GM18526 (cell line): ENCODE measurements around the gene TBC1D20.
A peak's percentile ranks its signal among the peaks of the same experiment; 100 is the strongest.

Source experiments
- POLR2A ChIP-seq: IDR thresholded peaks from 3 replicates; pipeline ENCODE4 v1.6.1; 2011; ENCODE audit not compliant: insufficient read length; ENCODE audit errors: extremely low read depth

The TBC1D20 gene, protein sequence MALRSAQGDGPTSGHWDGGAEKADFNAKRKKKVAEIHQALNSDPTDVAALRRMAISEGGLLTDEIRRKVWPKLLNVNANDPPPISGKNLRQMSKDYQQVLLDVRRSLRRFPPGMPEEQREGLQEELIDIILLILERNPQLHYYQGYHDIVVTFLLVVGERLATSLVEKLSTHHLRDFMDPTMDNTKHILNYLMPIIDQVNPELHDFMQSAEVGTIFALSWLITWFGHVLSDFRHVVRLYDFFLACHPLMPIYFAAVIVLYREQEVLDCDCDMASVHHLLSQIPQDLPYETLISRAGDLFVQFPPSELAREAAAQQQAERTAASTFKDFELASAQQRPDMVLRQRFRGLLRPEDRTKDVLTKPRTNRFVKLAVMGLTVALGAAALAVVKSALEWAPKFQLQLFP

DNA sequence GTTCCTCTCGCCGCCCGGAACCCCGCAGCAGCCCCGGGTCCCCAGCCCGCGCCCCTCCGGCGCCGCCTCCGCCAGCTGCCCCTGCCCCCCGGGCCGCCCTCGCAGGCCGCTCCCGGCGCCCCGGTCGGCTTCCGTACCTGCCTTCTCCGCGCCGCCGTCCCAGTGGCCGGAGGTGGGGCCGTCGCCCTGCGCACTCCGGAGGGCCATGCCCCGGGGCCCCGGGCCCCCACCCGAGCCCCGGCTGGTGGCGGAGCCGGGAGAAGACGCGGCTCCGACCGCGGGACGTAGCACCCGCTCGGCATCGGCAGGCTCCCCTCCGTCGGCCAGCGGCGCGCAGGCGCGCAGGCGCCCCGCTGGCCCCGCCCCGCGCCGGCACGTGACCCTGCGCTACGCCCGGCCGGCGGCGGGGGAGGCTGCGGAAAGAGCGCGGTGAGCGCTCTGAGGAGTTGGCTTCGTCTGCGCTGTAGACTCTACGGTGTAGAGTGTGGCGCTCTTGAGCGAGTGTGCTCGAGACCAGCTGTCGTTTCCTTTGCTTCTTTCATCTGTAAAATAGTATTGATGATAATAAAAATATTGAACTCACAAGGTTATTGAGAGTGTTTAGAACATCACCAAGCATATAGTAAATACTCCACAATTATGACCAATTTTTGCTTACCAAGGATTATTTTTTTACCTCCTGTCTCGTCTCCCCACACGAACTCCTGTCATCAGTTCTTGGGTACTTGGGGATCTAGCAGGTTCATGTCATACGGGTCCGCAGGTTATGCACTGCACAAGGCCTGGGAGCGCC is at the start of gene TBC1D20:
TSS of gene TBC1D20 (minus strand) at position 335 of the 793 bp plus-strand sequence. CDS start at position 207, 128 bp downstream.
- peak; percentile 81 for TF ChIP-seq POLR2A

DNA sequence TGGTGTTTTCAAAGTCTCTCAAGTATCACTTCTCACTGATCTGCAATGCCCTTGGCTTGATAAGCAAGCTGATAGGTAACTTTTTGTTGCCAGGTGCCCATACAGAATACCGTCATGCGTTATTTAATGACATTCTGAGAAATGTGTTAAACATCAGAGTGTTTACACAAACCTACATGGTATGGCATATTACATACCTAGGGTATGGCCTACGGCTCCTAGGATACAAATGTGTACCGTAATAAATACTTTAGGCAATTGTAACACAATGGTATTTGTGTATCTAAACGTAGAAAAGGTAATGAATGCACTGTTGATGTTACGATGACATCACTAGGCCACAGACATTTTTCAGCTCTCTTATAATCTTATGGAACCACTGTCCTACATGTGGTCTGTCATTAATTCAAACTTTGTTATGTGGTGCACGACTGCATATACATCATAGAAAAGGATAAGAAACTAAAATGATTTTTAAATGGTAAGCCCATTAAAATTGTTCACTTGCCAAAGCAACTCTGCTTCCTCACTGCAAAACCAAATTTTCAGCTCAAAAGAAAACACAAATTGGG is 45.5 kb upstream of the TBC1D20 start:
- TF ChIP-seq POLR2A: no peak

DNA sequence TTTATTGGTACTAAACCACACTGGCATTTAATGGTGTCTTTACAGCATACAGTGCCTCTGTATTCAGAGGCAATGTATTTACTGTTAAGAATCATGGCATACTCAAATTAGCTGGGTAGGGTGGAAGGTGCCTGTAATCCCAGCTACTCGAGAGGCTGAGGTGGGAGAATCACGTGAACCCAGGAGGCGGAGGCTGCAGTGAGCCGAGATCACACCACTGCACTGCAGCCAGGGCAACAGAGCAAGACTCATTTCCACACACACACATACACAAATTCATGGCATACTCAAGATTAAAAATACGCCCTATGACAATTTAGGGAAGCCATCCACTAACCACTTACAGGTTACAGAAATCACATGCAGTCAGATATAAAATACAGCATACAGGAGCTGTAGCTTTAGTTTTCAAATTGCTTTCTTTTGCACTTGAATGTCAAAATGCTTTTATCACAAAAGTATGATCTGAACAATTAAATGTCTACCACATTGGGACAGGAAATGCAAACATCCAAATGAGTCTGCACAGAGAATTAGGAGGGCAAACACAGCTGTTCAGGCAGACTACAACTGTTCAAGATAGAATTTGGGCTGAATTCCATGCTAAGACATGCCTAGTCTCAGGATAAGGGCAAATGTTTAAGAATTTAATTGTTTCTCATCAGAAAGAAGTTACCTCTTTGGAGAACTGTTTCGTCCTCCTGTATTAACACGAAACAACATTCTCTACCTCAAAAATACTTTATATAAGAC is 44.8 kb upstream of the TBC1D20 start:
- no peak for TF ChIP-seq POLR2A

GRCh38 chr20:504632-505075 is 42.3 kb upstream of the TBC1D20 start:
- no peak for TF ChIP-seq POLR2A

DNA sequence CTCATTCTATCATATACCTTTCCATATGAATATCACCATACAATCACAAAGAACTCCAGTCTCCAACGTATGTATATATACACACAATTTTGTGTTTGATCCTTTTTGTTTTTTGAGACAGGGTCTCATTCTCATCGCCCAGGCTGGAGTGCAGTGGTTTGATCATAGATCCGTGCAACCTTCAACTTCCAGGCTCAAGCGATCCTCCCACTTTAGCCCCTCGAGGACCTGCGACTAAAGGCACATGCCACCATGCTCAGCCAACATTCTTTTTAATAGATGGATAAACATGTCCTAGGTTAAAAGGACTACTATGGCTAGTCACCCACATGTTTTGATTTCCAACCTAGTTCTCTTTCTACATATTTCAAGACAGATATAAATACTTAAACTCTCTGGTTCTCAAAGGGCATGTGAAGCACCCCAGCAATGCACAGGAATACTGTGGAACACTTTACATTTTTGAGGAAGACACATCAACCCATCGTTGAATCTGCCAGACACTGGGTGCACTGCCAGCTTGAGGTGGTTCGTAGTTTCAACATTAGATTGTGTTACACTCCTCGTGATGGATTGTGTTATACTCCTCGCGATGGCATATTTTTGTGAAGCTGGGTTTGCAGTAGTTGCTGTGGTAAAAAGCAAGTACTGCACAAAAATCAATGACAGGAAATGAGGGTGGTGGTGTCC is 40.9 kb upstream of the TBC1D20 start:
- no peak for TF ChIP-seq POLR2A

DNA sequence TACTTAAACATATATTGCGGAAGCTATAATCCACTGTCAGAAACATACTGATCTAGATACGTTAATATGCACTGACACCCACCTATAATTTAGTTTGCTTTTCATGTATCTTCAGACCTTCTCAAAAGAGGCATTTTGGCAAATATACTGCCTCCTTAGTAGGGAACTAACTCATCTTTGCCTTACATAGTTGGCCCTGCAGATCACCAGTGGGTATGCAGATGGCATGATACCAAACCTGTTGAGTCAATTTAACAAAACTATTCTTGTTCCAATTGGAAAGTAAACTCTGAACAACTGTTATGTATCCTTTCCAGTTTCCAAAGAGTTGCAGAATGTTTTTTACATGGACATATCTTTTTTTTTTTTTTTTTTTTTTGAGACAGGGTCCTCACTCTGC is 35.6 kb upstream of the TBC1D20 start:
- TF ChIP-seq POLR2A: no peak

- no peak for TF ChIP-seq POLR2A
These were observed 33.9 kb upstream of the TBC1D20 start for GRCh38 chr20:496126-496696.

- no peak for TF ChIP-seq POLR2A
These were observed 29.8 kb upstream of the TBC1D20 start for GRCh38 chr20:492159-492558.

DNA sequence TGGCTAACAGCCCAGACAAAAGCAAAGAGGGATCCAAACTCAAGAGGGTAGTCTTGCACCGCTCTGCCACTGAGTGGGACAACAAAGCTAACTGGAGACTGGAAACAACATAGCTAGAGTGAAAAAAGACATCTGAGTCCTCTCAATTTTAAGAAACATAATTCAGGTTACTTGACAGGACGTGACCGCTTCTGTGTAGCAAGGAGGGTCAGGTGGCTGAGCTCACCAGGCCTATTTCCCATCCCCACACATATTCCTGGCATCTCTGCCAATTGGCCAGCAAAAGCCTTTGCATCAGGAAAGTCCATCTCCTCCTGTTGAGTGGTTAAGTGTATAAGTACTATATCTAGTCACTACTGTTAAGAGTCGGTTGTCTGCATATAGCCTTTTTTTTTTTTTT is 25.3 kb upstream of the TBC1D20 start:
- TF ChIP-seq POLR2A: no peak

DNA sequence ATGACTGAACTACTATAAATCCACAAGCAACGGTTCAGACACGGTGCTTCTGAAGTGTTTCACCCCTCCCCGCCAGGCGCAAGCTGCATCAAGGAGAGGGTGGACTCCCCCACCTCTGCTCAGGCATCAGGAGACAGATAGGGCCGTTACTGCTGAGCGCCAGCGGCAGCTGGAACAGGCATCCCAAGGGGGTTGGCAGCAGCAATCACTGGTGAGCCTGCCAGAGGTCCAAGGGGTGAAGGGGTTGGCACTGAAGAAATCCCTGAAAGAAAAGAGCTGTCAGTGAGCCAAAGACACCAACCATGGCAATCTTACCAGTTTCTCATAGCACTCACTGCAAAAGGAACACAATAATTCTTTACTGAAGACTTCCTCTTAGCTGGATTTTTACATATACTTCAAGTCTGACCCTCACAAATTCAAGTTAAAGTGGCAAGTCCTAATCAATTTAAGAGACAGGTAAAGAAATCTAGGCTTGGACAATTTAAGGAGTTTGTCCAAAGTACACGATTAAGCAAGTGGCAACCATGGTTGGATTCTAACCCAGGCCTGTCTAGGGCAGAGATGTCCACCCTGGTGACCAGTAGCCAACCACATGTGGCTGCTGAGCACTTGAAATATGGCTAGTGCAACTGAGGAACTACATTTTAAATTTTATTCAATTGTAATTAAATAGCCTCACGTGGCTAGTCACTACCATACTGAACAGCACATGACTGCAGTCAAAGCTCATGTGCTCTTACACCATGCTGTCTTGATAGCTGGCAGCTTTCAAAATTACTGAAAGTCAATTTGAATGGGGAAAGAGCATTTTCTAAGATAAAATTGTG is 21.7 kb upstream of the TBC1D20 start:
- TF ChIP-seq POLR2A: no peak

- TF ChIP-seq POLR2A: no peak
These were observed 18.8 kb upstream of the TBC1D20 start for GRCh38 chr20:481167-481566.

DNA sequence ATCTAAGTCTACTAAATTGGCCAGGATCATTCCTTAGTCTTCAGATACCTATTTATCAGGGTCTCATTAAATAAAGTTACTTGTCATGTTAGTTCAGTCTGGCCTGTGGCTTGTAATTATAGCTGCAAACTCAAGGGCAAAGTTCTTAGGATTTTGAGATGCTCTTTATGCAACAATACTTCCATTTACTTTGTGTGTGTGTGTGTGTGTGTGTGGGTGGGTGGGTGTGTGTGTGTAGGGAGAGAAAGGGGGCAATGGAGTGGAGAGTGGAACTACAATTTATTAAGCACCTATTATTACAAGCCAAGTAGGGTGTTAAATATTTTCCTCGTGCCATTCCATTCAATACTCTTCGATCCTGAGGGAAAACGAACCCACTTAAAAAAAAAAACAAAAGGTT is 17.7 kb upstream of the TBC1D20 start:
- no peak for TF ChIP-seq POLR2A

GRCh38 chr20:479487-479886 is 17.2 kb upstream of the TBC1D20 start:
- TF ChIP-seq POLR2A: no peak
